ENCODE measurements around the gene ALCAM. TPM values are rescaled to one million over a fixed set of nuclear protein-coding genes. Genes with fewer than 3 reads are reported as not detected.
A peak's percentile ranks its signal among the peaks of the same experiment; 100 is the strongest.

Gene ALCAM
- total and polyA plus RNA-seq, 2 donors (not counting 3 experiments of a cell fraction or from before 2014, with no cell fraction given), result 46.3 to 118 TPM

DNA sequence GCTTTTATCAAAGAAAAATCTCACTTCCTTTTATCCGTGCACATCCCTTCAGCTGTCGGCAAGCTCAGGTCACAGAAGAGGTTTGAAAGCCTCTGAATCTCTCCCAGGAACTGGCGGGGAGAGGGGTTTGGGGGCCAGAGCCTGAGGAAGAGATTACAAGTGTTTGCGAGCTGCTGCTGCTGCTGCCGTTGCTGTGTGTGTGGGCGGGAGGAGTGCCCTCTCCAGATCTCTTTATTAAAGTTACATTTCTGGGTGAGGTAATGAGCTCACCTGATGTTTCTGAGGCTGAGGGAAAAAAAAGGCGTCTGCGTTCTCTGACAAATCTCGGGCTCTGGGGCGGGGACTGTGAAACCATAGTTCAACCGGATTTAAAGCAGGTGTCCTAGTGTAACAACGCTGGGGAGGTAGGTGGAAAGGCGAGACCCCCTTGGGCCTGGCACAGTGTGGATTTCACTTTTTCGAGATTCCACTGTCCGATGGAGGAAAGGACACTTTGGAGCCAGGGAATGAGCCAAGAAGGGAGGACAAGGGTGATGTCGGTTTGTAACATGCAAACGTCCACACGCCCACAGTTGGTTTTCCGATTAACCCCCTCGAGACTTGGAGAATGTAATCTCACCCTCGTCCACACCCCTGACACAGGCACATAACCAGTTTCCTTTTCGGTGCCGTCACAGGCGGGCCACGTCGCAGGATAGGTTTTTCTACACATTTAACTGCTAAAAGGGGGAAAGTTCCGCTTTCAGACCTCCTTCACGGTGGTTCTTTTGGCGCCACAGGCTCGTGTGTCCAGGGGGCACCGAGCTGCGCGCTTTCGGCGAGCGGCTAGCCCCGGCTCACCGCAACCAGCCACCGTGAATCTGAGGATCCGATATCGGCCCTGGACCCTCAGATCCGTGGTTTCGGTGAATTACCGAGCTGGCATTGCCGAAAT, 2.1 kb downstream of the ALCAM start:
- no peaks in the 10 kb centered on the region for H4K20me1 ChIP-seq (replicated peaks; ENCODE audit: control insufficient read depth, extremely low read depth, insufficient read depth, low read length)
- H3K79me2 ChIP-seq (ENCODE audit: control insufficient read depth, insufficient read depth, low read length), result peaks cover 67% of the 10 kb centered on the region
- H3K9ac ChIP-seq (replicated peaks; ENCODE audit: extremely low read depth, insufficient read depth, low read length), result peak overlapping the region; percentile 83
- DNase-seq (ENCODE audit: low read depth, low spot score), result peak; percentile 64
- BruUV-seq (replicated peaks), result no TSS peak
- FAIRE-seq, result no peak
- H3K27me3 ChIP-seq (ENCODE audit: control insufficient read depth in 2 of 2, insufficient read depth in 2 of 2, low read length in 2 of 2), result no peaks in the 10 kb centered on the region
- H3K4me1 ChIP-seq (ENCODE audit: control insufficient read depth, extremely low read depth, insufficient read depth, low read length), result peaks cover 23% of the 10 kb centered on the region
- POLR2A ChIA-PET, result interaction anchor here (1.1 kb wide), 1 partner anchor 10 kb away, joined by 3 read pairs; no protein-coding TSS in a partner anchor
- H2AFZ ChIP-seq (ENCODE audit: low read depth, low read length), result peak overlapping the region; percentile 64
- dilution Hi-C loops (cut with MboI; ENCODE audit: extremely low pct_ligation_motif_present, low sequenced_read_pairs) (no loop called here), intact Hi-C loops (cut with micrococcal nuclease) (loop anchor here (1.0 to 10.0 kb wide), 10 partner anchors 149 to 1749 kb away; partner anchors contain the start of gene CBLB)
- no peaks in the 10 kb centered on the region for H3K36me3 ChIP-seq (ENCODE audit: control insufficient read depth in 2 of 2, extremely low read depth in 1 of 2, insufficient read depth in 2 of 2, low read length in 2 of 2)
- H3K4me3 ChIP-seq (replicated peaks in 1 of 3; ENCODE audit: insufficient read depth in 1 of 3, low read depth in 1 of 3, low read length in 3 of 3), result peak overlapping the region; percentile 49 to 83 (median 80)
- peak overlapping the region; percentile 80 for H3K27ac ChIP-seq (ENCODE audit: insufficient read depth, low read depth, low read length)
- CTCF ChIA-PET, result interaction anchor here (1.1 to 5.2 kb wide), 14 partner anchors 11 to 1696 kb away, joined by 3 to 84 read pairs (median 6); no protein-coding TSS in a partner anchor
- H3K9me3 ChIP-seq (replicated peaks; ENCODE audit: control insufficient read depth, insufficient read depth, low read length), result no peaks in the 10 kb centered on the region
- peak overlapping the region; percentile 82 for H3K4me2 ChIP-seq (ENCODE audit: insufficient read depth, low read length)
- TF ChIP-seq EZH2 (IDR thresholded peaks at IDR 0.05; ENCODE audit: borderline replicate concordance, low read depth, low read length, severe bottlenecking), result no peak
- no peak for TF ChIP-seq MYC (IDR thresholded peaks at IDR 0.05; ENCODE audit: low read depth, low read length)
- TF ChIP-seq FOS (IDR thresholded peaks at IDR 0.05; ENCODE audit: borderline replicate concordance, insufficient read depth, low read length), result no peak
- no peaks in the 10 kb centered on the region for H3K9me1 ChIP-seq (replicated peaks; ENCODE audit: control insufficient read depth, extremely low read depth, insufficient read depth, low read length)
